ENCODE data around the gene SLC14A1.

Gene SLC14A1

DNA sequence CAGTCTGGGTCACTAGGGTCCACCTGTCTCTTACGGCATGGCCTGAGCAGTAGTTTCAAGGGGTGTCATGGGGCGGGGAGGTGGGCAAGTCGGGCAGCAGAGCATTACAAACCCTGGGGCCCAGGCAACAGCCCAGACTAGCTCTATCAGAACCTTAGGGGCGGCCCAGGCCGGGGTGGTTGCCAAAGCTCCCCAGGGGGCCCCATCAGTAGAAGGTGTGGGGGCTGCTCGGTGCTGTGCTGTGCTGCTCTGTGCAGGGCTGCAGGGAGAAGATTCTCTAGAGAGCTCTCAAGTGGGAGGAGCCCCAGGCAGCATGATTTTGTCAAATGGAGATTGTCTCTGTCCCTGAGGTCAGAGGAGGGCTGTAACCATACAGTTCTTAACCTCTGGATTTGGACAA, 36.4 kb upstream of the SLC14A1 start:
- peak overlapping the region in 8 of 11 experiments; percentile 67 to 85 (median 79); a peak in 16 of 22 replicates for H3K27ac ChIP-seq

DNA sequence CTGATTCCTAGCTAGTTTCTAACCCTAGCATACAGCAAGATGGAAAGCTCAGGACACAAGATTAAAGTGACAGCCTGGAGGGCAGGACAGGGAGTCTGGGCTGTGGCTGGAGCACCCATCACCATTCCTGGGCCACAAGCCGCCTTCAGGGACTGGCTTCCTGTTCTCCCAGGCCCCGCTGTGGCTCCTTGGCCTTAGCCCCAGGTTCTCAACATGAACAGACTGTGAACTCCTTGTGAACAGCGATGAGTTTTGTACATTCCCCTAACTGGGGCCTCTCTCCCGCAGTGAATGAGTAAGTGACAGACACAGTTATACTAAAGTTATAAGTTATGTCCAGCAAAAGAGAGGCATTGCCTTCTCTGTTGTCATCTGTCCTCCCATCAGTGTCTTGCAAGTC, 35.9 kb upstream of the SLC14A1 start:
- Histone ChIP-seq H3K4me1 (peaks cover 24 to 57% (median 40%) of the 10 kb centered on the region in 10 experiments), H3K4me3 (peak overlapping the region in 6 of 10 experiments; percentile 39 to 57 (median 46); a peak in 7 of 20 replicates), H3K36me3 (no peaks in the 10 kb centered on the region), H3K4me2 (peak overlapping the region; percentile 82 to 96 (median 93)), H3K9me3 (replicated peaks in 1 of 11) (peaks cover 0 to 5% (median 2%) of the 10 kb centered on the region in 11 experiments; a peak in 4 of 22 replicates), H3K9ac (peak overlapping the region in 7 of 11 experiments; percentile 48 to 77 (median 72); a peak in 12 of 22 replicates), H3K27me3 (no peaks in the 10 kb centered on the region), H3K27ac (peak overlapping the region in 8 of 11 experiments; percentile 67 to 85 (median 79); a peak in 15 of 22 replicates), H4K20me1 (no peaks in the 10 kb centered on the region)
- TF ChIP-seq Cebpa-rat (IDR thresholded peaks at IDR 0.05) = no peak

More for the DNA sequence above, 36.4 kb upstream of the SLC14A1 start:
- H3K4me3 ChIP-seq = peak overlapping the region in 8 of 10 experiments; percentile 11 to 57 (median 46); a peak in 14 of 20 replicates
- H3K9ac ChIP-seq = peak overlapping the region in 8 of 11 experiments; percentile 48 to 77 (median 70); a peak in 15 of 22 replicates
- no peaks in the 10 kb centered on the region for H4K20me1 ChIP-seq
- peak overlapping the region; percentile 82 to 96 (median 93) for H3K4me2 ChIP-seq
- H3K4me1 ChIP-seq = peaks cover 24 to 57% (median 40%) of the 10 kb centered on the region in 10 experiments
- H3K36me3 ChIP-seq = no peaks in the 10 kb centered on the region
- H3K9me3 ChIP-seq (replicated peaks in 1 of 11) = no peaks in the 10 kb centered on the region; a peak in 1 of 22 replicates
- TF ChIP-seq Cebpa-rat (IDR thresholded peaks at IDR 0.05) = no peak
- no peaks in the 10 kb centered on the region for H3K27me3 ChIP-seq

DNA sequence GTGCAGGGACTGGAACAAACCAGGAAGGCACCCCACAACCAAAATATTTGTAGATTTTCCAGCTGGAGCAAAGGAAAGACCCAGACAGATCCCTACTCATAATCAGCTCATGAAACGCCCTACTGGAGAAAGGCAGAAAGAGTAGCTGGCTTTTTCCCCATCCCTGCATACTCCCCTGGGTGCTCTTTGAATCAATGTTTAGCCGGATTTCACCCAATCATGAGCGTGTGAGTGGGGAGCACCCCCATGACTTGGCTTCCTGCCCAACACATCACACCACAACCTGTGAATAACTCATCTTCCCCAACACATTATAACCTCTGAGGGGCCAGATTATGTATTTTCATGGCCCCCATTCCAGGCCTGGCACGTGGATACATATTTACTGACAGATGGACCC, 35.1 kb upstream of the SLC14A1 start:
- peak overlapping the region in 10 of 11 experiments; percentile 82 to 96 (median 93); a peak in 20 of 22 replicates for H3K4me2 ChIP-seq
- H3K9ac ChIP-seq = peak overlapping the region in 4 of 11 experiments; percentile 72 to 77 (median 74); a peak in 4 of 22 replicates
- peaks cover 24 to 57% (median 40%) of the 10 kb centered on the region in 10 experiments for H3K4me1 ChIP-seq

DNA sequence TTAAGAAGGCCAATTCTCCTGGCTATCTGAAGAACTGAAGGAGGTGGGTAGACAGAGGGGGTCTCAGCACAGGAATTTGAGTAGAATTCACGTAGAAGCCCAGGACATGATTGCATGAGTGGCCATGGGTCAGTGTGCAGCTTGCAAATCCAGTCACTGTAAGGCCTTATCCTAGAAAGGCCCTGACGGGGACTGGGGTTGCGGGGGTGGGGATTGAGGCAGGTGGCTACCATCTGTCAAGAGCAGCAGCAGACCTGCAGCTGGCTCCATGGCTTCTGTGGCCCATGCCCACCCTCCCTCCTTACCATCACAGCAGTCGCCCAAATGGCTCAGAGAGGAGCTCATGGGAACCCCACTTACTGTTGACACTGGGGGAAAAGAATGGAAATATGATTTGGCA, 34.6 kb upstream of the SLC14A1 start:
- H3K9me3 ChIP-seq (replicated peaks in 1 of 11) = peaks cover 8 to 17% (median 14%) of the 10 kb centered on the region in 11 experiments; a peak in 18 of 22 replicates
- peaks cover 24 to 57% (median 40%) of the 10 kb centered on the region in 10 experiments for H3K4me1 ChIP-seq
- peak overlapping the region in 8 of 11 experiments; percentile 86 to 96 (median 94); a peak in 16 of 22 replicates for H3K4me2 ChIP-seq
- H3K27me3 ChIP-seq = no peaks in the 10 kb centered on the region
- no peak overlapping the region for H3K9ac ChIP-seq
- no peaks in the 10 kb centered on the region for H4K20me1 ChIP-seq
- no peak overlapping the region for H3K4me3 ChIP-seq
- H3K27ac ChIP-seq = no peak overlapping the region; a peak in 1 of 22 replicates
- no peaks in the 10 kb centered on the region for H3K36me3 ChIP-seq
- TF ChIP-seq Cebpa-rat (IDR thresholded peaks at IDR 0.05) = no peak

More for the DNA sequence above, 35.1 kb upstream of the SLC14A1 start:
- TF ChIP-seq Cebpa-rat (IDR thresholded peaks at IDR 0.05) = no peak
- Histone ChIP-seq H3K27ac (peak overlapping the region in 5 of 11 experiments; percentile 67 to 85 (median 83); a peak in 9 of 22 replicates), H3K4me3 (no peak overlapping the region; a peak in 1 of 20 replicates), H3K27me3 (no peaks in the 10 kb centered on the region), H3K9me3 (replicated peaks in 1 of 11) (peaks cover 2 to 12% (median 9%) of the 10 kb centered on the region in 11 experiments; a peak in 13 of 22 replicates), H3K36me3 (no peaks in the 10 kb centered on the region), H4K20me1 (no peaks in the 10 kb centered on the region)

DNA sequence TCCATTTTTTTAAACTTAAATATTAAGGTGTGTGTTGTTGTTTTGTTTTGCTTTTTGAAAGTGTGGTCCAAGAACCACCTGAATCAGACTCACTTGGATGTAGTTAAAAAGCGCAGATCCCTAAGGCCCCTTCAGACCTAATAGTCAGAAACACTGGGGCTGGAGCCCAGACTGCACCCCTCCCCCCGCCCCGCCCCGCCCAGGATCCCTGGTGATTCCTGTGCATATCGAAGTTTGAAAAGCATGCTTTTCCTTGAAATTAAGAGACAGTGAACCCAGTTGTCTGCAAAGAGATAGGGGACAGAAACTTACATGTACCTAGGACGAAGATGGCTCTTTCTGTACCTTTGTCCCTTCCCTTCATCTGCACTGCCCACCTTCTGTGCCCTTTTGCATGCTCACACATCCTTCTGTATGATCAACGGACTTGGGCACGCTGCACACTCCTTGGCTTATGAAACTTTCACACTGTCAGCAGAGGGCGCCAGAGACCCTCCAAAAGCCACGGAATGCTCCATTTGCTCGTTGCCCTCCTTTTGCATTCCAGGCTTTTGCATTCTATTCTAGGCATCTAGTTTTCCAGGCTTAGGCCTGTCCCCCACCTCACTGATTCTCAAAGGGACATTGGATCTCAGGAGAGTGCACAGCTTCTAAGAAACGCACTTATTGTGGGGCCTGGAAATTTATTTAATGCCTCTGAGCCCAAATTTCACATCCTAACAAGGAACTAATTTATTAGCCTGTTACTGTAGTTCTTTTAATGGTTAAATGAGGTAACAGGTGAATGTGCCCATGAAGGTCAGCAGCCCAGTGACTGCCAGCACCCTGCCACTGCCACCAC, 32.8 kb upstream of the SLC14A1 start:
- H3K4me1 ChIP-seq = peaks cover 24 to 44% (median 33%) of the 10 kb centered on the region in 10 experiments
- no peak overlapping the region for H3K4me2 ChIP-seq
- H3K36me3 ChIP-seq = no peaks in the 10 kb centered on the region
- H3K27ac ChIP-seq = no peak overlapping the region
- no peak overlapping the region for H3K9ac ChIP-seq
- no peak overlapping the region for H3K4me3 ChIP-seq
- no peak for TF ChIP-seq Cebpa-rat (IDR thresholded peaks at IDR 0.05)
- H3K9me3 ChIP-seq (replicated peaks in 1 of 11) = peaks cover 16 to 30% (median 24%) of the 10 kb centered on the region in 11 experiments; a peak in 18 of 22 replicates
- no peaks in the 10 kb centered on the region for H3K27me3 ChIP-seq
- H4K20me1 ChIP-seq = no peaks in the 10 kb centered on the region

DNA sequence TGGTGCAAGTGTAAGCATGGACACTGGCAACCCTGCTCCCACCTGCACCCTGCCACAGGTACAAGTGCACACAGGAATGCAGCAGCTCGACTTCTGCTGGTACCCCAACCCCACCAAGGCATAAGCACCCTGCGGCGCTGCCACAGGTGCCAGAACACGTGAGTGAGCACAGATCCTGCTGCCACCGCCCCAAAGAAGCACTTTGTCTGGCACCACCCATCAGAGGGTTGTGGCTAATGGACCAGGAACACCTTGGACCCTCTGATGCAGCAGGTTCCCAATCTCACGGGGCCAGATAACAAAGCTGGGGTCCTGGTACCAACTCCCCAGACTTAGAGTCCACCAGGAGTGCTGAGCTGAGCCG, 32.2 kb upstream of the SLC14A1 start:
- no peak overlapping the region for H3K4me2 ChIP-seq
- no peaks in the 10 kb centered on the region for H4K20me1 ChIP-seq
- H3K27ac ChIP-seq = no peak overlapping the region
- no peak overlapping the region for H3K9ac ChIP-seq
- no peak for TF ChIP-seq Cebpa-rat (IDR thresholded peaks at IDR 0.05)
- no peaks in the 10 kb centered on the region for H3K27me3 ChIP-seq
- H3K9me3 ChIP-seq (replicated peaks in 1 of 11) = peaks cover 16 to 30% (median 24%) of the 10 kb centered on the region in 11 experiments; a peak in 18 of 22 replicates
- no peaks in the 10 kb centered on the region for H3K36me3 ChIP-seq
- H3K4me1 ChIP-seq = peaks cover 19 to 38% (median 27%) of the 10 kb centered on the region in 10 experiments
- no peak overlapping the region for H3K4me3 ChIP-seq

DNA sequence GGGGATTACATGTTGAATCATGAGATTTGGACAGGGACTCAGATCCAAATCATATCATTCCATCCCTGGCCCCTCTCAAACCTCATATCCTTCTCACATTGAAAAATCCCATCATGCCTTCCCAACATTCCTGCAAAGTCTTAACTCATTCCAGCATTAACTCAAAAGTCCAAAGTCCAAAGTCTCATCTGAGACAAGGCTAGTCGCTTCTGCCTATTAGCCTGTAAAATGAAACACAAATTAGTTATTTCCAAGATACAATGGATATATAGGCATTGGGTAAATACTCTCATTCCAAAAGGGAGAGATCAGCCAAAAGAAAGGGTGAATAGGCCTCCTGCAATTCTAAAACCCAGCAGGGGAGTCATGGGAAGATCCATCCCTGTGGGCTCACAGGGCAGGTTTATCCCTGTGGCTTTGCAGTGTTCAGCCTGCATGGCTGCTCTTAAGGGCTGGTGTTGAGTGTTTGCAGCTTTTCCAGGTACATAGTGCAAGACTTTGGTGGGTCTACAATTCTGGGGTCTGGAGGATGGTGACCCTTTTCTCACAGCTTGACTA, 21.2 kb upstream of the SLC14A1 start:
- peaks cover 29 to 56% (median 44%) of the 10 kb centered on the region in 11 experiments for H3K9me3 ChIP-seq (replicated peaks in 1 of 11)
- no peaks in the 10 kb centered on the region for H3K4me1 ChIP-seq
- no peaks in the 10 kb centered on the region for H3K27me3 ChIP-seq
- no peak overlapping the region for H3K27ac ChIP-seq
- H3K36me3 ChIP-seq = no peaks in the 10 kb centered on the region; a peak in 1 of 22 replicates
- no peak overlapping the region for H3K4me2 ChIP-seq
- H3K4me3 ChIP-seq = no peak overlapping the region
- TF ChIP-seq Cebpa-rat (IDR thresholded peaks at IDR 0.05) = no peak
- H3K9ac ChIP-seq = no peak overlapping the region
- H4K20me1 ChIP-seq = no peaks in the 10 kb centered on the region

DNA sequence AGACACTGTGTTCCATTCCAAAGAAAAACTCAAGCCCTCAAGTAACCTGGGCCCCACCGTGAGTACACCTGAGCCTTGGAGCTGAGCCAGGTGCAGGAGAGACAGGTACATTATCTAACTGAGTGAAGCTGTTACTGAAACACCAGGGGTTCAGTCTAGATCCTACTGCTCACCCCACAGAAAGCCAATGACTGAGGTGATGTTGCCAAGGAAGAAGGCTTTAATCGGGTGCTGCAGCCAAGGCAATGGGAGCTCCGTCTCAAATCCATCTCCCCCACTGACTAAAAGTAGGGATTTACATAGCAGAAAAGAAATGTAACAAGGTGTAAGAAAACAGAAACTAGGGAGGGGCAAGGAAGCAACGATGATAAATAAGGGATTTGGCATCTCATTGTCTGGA, 15.2 kb upstream of the SLC14A1 start:
- H3K36me3 ChIP-seq = peaks cover 0 to 10% (median 0%) of the 10 kb centered on the region in 11 experiments; a peak in 3 of 22 replicates
- H4K20me1 ChIP-seq = no peaks in the 10 kb centered on the region
- no peak overlapping the region for H3K4me3 ChIP-seq
- no peak overlapping the region for H3K4me2 ChIP-seq
- no peaks in the 10 kb centered on the region for H3K27me3 ChIP-seq
- no peak overlapping the region for H3K9ac ChIP-seq
- peaks cover 42 to 65% (median 55%) of the 10 kb centered on the region in 11 experiments for H3K9me3 ChIP-seq (replicated peaks in 1 of 11)
- no peaks in the 10 kb centered on the region for H3K4me1 ChIP-seq
- no peak for TF ChIP-seq Cebpa-rat (IDR thresholded peaks at IDR 0.05)
- no peak overlapping the region for H3K27ac ChIP-seq

DNA sequence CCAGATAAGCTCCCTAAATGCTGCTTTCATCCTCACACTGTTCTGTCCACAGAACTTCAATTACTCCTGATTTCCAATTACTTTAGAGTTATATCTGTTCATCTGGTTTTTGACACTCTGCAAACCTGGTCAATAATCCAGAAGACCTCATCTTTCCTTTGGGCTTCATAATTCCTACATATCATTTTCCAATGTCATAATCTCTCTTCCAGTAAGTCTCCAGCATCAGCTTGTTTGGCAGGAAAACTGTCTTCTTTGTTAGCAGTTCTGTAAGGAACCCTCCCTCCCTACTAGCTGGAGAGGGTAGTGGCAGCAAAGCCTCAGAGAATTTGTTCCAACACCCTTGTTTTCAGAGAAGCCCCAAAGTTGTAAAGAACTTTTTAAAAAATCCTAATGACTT, 11.9 kb upstream of the SLC14A1 start:
- no peak overlapping the region for H3K4me2 ChIP-seq
- no peak overlapping the region for H3K9ac ChIP-seq
- H3K4me3 ChIP-seq = no peak overlapping the region
- H4K20me1 ChIP-seq = no peaks in the 10 kb centered on the region
- H3K27ac ChIP-seq = no peak overlapping the region
- H3K36me3 ChIP-seq = peaks cover 0 to 10% (median 0%) of the 10 kb centered on the region in 11 experiments; a peak in 3 of 22 replicates
- H3K27me3 ChIP-seq = no peaks in the 10 kb centered on the region
- peaks cover 0 to 5% (median 0%) of the 10 kb centered on the region in 10 experiments; a peak in 1 of 20 replicates for H3K4me1 ChIP-seq
- no peak for TF ChIP-seq Cebpa-rat (IDR thresholded peaks at IDR 0.05)
- H3K9me3 ChIP-seq (replicated peaks in 1 of 11) = peaks cover 32 to 41% (median 37%) of the 10 kb centered on the region in 11 experiments

All from BLaER1 treated with 17β-estradiol and CSF1 and Interleukin-3, amounts not matched to agents 10 nM and 100 nM (cell line).